GM21576 (cell line): ENCODE data around the gene KTI12.

Experiments
- ATAC-seq: cut with Tn5 transposase; IDR thresholded peaks from one replicate; pipeline ENCODE4 v1.9.1; 2021; ENCODE audit warnings: mild to moderate bottlenecking, moderate library complexity; ENCODE audit not compliant: unreplicated experiment

The KTI12 gene

DNA sequence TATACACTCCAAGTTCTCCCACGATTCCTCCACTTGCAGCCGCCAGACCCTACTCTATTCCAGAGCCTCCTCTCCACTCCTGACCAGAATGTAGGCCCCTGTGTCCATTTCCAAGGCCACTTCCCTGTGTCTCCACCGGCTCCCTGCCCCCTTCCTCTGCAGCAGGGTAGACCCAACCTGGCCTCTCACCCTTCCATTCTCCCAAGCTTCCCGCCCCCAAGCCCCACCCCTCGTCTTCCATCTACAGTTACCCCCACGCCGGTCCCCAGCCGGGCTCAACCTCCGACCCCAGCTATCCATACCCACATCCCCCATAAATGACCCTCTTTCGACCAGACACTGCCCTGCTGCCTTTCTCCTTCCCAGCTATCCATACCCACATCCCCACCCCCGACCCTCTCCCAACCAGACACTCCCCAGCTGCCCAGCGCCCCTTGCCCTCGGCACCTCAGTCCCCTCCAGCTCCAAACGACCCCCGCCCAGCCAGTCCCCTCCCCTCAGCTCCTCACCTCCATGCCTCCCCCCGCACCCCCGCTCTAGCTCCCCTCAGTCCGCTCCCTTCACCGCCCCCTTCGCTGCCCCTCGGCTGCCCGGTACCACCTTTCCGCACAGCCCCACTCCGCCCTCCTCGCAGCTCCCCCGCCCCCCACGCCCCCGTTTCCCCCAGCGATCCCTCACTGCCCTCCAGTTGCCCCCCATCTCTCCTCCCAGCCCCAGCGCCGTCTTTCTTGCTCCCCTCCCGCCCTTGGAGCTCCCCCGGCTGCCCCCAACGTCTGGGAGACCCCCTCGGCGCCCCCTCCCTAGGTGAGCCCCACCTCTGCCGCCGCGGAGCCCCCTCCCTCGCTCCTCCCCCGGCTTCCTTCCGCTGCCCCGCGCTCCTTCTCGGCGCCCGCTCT, 43.8 kb downstream of the KTI12 start:
- ATAC-seq: no peak

DNA sequence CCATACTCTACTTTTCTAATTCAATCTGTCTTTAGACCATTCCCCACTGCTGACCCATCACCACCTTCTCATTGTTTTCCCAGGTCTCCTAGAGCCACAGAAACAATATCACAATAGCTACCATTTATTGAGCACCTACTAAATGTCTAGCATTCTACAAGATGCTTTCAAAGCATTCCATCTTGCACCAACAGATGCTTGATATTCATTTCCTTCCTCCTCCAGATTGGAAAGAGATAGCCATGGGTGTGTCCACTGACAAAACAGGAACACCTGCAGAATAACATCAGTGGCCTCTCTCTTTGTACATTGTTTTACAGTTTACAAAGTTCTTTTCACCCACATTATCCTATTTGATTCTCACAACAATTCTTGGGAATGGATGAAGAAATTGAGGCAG, 45.4 kb downstream of the KTI12 start:
- ATAC-seq: no peak

DNA sequence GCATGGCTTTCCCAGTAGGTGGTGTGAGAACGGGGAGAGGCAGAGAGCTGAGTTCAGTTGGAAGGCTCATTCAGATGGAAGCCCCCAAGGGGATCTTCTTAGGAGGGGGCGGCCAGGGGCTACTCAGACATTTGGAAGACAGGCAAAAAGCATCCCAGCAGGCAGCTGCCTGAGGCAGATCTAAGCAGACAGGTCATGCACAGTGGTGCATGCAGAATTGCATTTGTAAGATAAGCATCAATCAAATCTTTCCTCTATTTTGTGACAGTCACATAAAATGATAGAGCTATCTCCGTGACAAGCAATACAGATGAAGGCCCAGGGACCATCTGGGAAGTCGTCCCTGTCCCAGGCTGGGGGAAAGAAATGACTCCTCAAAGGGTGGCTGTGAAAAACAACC, 46.9 kb downstream of the KTI12 start:
- no peak for ATAC-seq

DNA sequence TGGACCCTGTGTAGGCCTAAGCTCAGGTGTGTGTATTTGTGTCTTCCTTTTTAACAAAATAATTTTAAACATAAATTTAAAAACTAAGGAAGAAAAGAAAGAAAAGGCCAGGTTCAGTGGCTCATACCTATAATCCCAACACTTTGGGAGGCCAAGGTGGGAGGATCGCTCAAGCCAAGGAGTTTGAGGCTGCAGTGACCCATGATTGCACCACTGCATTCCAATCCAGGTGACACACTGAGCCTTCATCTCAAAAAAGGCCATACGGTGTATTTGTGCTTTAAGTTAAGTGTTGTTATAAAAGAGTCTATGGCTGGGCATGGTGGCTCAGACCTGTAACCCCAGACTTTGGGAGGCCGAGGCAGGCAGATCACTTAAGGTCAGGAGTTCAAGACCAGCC, 51.4 kb downstream of the KTI12 start:
- ATAC-seq: no peak
